GM19455 (cell line): Measurements from ENCODE around the gene ANKFN1.

Source experiments
- ATAC-seq: cut with Tn5 transposase; IDR thresholded peaks from one replicate; pipeline ENCODE4 v1.9.1; 2021; ENCODE audit not compliant: unreplicated experiment

ANKFN1 gene

DNA sequence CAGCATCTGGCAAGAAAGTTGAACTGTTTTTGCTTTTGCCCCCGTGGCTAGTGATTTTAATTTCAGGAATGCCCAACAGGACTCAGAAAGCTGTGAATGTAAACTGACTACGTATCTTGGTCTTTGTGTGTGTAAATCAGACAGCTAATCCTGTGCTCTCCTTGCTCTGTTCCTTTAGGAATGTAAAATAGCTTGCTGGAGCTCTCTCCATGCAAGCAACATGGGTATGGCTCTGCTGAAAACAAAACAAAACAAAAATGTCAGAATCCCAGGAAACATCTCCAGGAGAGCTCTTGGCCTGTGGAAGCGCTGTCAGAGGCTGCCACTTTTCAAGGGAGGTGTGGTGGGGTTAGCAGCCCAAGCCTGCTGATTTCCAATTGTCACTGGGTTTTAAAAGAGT lies 278.5 kb downstream of the ANKFN1 start:
- no peak for ATAC-seq

GRCh38 chr17:56432443-56432842 lies 279.2 kb downstream of the ANKFN1 start:
- ATAC-seq, result no peak

- ATAC-seq, result no peak
These were observed 281.3 kb downstream of the ANKFN1 start for GRCh38 chr17:56434610-56435009.

- ATAC-seq, result no peak
These were observed 282.9 kb downstream of the ANKFN1 start for GRCh38 chr17:56436142-56436541.

GRCh38 chr17:56440419-56440818 lies 287.1 kb downstream of the ANKFN1 start:
- ATAC-seq, result no peak

- ATAC-seq, result no peak
These were observed 288.0 kb downstream of the ANKFN1 start for GRCh38 chr17:56441308-56441707.

DNA sequence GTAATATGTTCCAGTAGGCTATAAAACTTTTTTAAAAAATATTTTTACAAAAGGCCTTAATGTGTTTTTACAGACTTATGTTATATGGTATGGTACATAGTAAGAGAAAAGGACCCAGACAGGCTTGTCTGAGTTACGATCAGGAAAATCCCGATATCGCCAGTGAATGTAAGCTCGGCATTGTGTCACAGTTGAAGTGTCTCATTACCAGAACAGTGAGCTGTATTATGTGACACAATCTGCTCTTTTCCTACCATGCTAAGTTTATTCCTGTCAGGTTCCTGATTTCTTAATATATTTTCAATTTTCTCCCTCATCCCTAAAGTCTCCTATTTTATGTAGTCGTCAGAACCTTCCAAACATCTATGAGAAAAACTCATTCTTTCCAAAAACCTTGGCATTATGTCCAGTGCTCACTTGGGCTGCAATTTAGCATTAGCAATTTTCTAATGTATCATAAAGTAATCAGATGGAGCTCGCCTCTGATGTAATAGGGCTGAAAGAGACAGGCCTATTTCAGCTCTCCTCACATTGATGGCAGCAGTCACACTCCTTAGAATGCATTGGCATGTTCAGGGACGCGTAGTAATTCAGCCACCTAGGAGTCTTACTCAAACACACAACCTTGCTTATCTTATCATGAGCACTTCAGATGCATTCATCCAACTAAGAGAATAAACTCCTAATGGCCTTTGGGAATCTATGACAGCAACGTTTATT lies 292.6 kb downstream of the ANKFN1 start:
- no peak for ATAC-seq

DNA sequence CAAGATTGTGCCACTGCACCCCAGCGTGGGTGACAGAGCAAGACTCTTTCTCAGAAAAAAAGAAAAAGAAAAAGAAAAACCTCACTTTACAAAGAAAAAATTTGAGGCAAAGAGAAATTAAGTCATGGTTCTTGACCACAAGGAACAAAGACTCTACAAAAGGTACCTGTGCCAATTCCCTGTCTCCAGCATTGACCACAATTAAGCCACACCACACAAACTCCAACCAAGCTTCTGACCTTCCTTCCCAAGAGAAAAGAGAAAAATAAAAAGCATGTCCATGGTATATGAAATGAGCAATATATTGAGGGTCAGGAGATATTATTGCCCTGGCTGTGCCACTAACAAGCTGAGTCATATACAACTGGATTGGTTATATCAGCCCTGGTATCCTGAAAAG lies 293.9 kb downstream of the ANKFN1 start:
- ATAC-seq, result no peak

DNA sequence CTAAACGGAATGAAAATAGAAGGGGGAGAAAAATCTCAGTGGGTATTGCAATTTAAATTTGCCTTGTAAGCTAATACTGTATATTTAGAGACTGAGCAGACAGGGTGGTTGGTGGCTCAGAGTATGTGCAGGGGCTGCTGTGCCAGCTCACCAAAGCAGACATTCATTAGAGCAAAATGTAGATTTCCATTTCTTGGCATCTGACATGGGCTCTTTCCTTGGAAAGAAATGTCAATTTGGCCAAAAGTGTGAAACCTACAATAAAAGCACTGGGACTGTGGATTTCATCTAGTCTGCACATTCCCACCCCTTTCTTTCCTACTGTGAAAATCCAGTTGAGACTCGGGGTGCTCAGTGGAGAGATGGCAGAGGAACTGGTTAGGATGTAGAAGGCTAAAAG lies 295.1 kb downstream of the ANKFN1 start:
- no peak for ATAC-seq

GRCh38 chr17:56449176-56449575 lies 295.9 kb downstream of the ANKFN1 start:
- ATAC-seq, result no peak

DNA sequence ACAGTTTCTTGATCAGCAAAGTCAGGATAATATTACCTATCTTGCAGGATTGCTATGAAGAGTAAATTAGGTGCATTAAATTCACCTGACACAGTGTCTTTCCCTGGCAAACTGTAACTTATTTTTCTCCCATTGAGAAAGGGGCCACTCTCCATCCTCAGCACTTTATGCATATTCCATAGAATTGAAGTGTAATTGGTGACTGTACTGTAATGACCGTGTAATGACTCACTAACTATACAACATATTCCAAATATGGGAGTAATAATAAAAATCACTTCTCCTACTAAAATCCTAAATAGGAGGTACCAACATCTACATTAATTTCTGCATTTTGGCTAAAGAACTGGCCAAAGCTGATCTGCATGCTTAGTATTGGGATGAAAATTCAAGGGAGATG lies 298.4 kb downstream of the ANKFN1 start:
- no peak for ATAC-seq

- no peak for ATAC-seq
These were observed 299.2 kb downstream of the ANKFN1 start for GRCh38 chr17:56452461-56452860.

- no peak for ATAC-seq
These were observed 304.2 kb downstream of the ANKFN1 start for GRCh38 chr17:56457501-56457900.

- no peak for ATAC-seq
These were observed 312.6 kb downstream of the ANKFN1 start for GRCh38 chr17:56465886-56466285.

- ATAC-seq, result no peak
These were observed 315.6 kb downstream of the ANKFN1 start for GRCh38 chr17:56468840-56469239.

- ATAC-seq, result no peak
These were observed 318.4 kb downstream of the ANKFN1 start for GRCh38 chr17:56471696-56472095.

DNA sequence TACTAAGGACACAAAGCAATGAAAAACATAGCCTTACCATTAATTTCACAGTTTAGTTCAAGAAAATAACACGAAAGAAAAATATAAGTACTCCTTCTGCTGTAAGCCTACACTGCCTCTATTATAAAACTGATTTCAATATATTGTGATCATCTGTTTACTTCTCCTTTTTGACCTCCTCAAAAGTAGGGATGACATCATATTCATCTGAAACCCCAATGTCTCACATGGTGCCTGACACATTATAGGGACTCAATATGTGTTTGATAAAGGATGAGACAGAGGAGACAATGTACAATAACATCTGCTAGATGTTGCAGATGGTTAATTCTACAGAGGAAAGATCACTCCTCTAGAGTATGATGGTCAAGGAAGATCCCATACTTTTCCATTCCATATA lies 321.8 kb downstream of the ANKFN1 start:
- no peak for ATAC-seq

DNA sequence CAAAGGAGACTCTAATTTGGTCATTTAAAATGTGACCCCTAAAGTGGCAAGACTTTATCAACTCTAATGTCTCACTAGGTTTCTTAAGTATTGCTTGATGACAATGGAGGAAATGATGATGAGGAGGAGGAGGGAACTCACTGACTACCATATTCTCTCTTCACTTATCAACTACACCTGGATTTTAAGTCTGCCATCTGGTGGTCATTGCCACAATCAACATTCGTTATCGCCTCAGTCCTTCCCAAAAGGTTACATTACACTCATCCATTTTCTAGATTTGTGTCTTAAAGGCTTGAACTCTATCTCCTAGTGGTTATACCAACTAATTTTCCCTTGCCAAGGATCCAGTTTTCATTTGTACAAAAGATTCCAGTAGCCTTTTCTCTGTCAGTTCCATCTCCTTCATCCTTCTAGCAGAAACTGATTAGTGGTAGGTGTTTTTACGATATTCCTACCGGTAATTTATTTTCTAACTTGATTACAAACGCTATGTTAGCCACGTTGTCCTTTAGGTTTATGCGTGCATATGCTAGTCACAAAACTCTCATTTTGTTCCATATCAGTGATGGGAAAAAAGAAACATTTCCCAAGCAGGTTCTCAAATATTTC lies 325.7 kb downstream of the ANKFN1 start:
- no peak for ATAC-seq

GRCh38 chr17:56480501-56480900 lies 327.2 kb downstream of the ANKFN1 start:
- ATAC-seq, result no peak

DNA sequence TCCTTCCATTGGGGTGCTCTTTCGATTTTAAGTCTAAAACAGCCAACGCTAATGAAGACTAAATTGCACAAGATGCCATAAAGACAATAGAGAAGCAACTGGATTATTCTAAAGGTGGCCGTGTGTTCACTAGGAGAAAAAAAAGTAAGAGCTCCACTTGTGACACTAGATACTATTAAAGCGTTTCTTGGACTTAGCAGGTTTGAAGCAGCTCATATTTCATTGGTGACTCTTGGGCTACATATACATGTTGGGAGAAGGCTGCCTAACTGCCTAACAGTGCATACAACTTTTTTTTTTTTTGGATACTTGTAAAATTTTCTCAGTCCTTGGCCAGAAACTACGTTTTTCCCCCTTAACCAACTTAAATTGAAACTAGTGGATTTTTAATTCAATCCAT lies 328.4 kb downstream of the ANKFN1 start:
- no peak for ATAC-seq

DNA sequence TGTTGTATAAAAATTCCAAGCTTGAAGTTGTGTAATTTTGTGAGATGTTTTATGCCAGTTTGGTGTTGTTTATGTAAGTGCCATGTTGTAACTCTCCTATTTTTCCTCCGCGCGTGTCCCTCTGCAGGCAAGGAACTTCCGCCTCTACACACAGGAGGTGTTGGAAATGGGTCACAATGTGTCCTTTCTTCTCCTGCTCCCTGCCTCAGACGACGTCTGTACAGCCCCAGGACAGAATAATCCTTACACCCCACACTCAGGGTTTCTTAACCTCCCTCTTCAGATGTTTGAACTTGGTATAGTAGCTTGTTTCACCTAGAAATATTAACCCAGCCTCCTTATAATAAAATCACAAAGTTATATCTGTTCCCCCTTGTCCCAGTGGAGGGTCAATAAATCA lies 329.0 kb downstream of the ANKFN1 start:
- ATAC-seq, result no peak

DNA sequence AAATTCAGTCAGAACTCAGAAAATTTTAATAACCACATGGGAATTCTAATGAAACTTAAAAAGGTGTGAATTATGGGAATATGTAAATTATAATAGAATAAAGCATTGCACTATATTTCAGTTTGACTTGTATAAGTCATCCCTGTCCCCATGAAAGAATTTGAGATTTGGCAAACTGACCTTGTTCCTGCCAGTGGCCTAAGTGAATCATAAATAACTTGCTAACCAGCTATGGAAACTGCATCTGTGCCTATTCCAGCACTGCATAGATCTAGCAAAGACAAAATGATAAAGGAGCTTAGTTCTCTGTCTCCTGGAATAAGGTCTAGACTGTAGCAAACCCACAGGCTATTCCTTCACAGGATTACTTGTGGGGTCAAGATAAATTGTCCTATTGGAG lies 333.5 kb downstream of the ANKFN1 start:
- no peak for ATAC-seq

- no peak for ATAC-seq
These were observed 335.5 kb downstream of the ANKFN1 start for GRCh38 chr17:56488800-56489199.
